OCI-LY1 (cell line): Measurements from ENCODE around the gene CDC6.

Experiments used
- H2AFZ ChIP-seq: fragments of 200-600 bp; sonication (generic), shearing (Covaris generic); 2 replicates; pipeline ENCODE4 v1.6.0; 2014; ENCODE audit warnings: antibody characterized with exemption, mild to moderate bottlenecking, low read length
- H3F3A ChIP-seq: fragments of 200-600 bp; sonication (generic), shearing (Covaris generic); 2 replicates; pipeline ENCODE4 v1.6.0; 2014; ENCODE audit warnings: mild to moderate bottlenecking, antibody characterized with exemption, low read length, moderate library complexity; ENCODE audit not compliant: insufficient read depth
- H3K27ac ChIP-seq: fragments of 200-600 bp; sonication (generic); 2 replicates; pipeline ENCODE4 v1.5.1; 2014; ENCODE audit warnings: low read length, mixed run types, mild to moderate bottlenecking, low read depth; ENCODE audit not compliant: poor library complexity, severe bottlenecking
- H3K27me3 ChIP-seq: fragments of 200-600 bp; sonication (generic); 2 replicates; pipeline ENCODE4 v1.6.0; 2014; ENCODE audit warnings: antibody characterized with exemption, mild to moderate bottlenecking, low read length, moderate library complexity; ENCODE audit not compliant: insufficient read depth
- H3K36me3 ChIP-seq: fragments of 200-600 bp; sonication (generic); 2 replicates; pipeline ENCODE4 v1.6.1; 2014; ENCODE audit warnings: mild to moderate bottlenecking, antibody characterized with exemption, low read length, moderate library complexity, mixed read lengths; ENCODE audit not compliant: insufficient read depth
- H3K4me1 ChIP-seq: fragments of 200-600 bp; sonication (generic); 2 replicates; pipeline ENCODE4 v1.5.1; 2014; ENCODE audit warnings: mild to moderate bottlenecking, low read length, moderate library complexity; ENCODE audit not compliant: insufficient read depth, severe bottlenecking
- H3K4me2 ChIP-seq: fragments of 200-600 bp; sonication (generic), shearing (Covaris generic); 2 replicates; pipeline ENCODE4 v1.6.1; 2014; ENCODE audit warnings: low read length
- H3K4me3 ChIP-seq: fragments of 200-600 bp; sonication (generic); 2 replicates; pipeline ENCODE4 v1.5.1; 2014; ENCODE audit warnings: low read length, low read depth, mild to moderate bottlenecking, mixed read lengths; ENCODE audit not compliant: poor library complexity, severe bottlenecking
- H3K79me2 ChIP-seq: fragments of 200-600 bp; shearing (Covaris generic); 2 replicates; pipeline ENCODE4 v1.6.1; 2016; ENCODE audit warnings: mixed run types, low read length, mixed read lengths; ENCODE audit not compliant: insufficient read depth
- H3K9ac ChIP-seq: fragments of 200-600 bp; sonication (generic), shearing (Covaris generic); 2 replicates; pipeline ENCODE4 v1.6.1; 2014; ENCODE audit warnings: mild to moderate bottlenecking, low read length, mixed read lengths
- H3K9me2 ChIP-seq: fragments of 200-600 bp; sonication (generic), shearing (Covaris generic); 2 replicates; pipeline ENCODE4 v1.6.1; 2014; ENCODE audit warnings: low read depth, mild to moderate bottlenecking, low read length, mixed read lengths
- H3K9me3 ChIP-seq: fragments of 200-600 bp; shearing (Covaris generic); 2 replicates; pipeline ENCODE4 v1.6.1; 2014; ENCODE audit warnings: low read length, mixed read lengths
- H4K20me1 ChIP-seq: fragments of 200-600 bp; sonication (generic), shearing (Covaris generic); 2 replicates; pipeline ENCODE4 v1.6.0; 2016; ENCODE audit warnings: mild to moderate bottlenecking, low read length; ENCODE audit not compliant: insufficient read depth
- CTCF ChIP-seq: fragments of 200-600 bp; sonication (generic), shearing (Covaris generic); IDR thresholded peaks from 2 replicates; pipeline ENCODE4 v1.5.1; 2017; ENCODE audit warnings: mild to moderate bottlenecking, antibody characterized with exemption, low read length, moderate library complexity, mixed read lengths
- EZH2 ChIP-seq: fragments of 200-600 bp; sonication (generic), shearing (Covaris generic); IDR thresholded peaks from 2 replicates; pipeline ENCODE4 v1.8.0; 2017; ENCODE audit warnings: borderline replicate concordance, mixed run types, mild to moderate bottlenecking, antibody characterized with exemption, low read length, moderate library complexity, mixed read lengths

The CDC6 gene

GRCh38 chr17:40287159-40287493 lies 553 bp upstream of the CDC6 start:
- Histone ChIP-seq H3K9me3 (no peaks in the 10 kb centered on the region), H3F3A (no peaks in the 10 kb centered on the region), H3K9ac (peak overlapping the region; percentile 37; the same call in 1 of the 2 replicates), H4K20me1 (no peaks in the 10 kb centered on the region), H3K9me2 (no peaks in the 10 kb centered on the region), H3K79me2 (peaks cover 16% of the 10 kb centered on the region; the same call in 1 of the 2 replicates), H3K27me3 (no peaks in the 10 kb centered on the region), H3K4me3 (peak overlapping the region; percentile 44), H3K4me1 (peaks cover 27% of the 10 kb centered on the region), H3K36me3 (peaks cover 32% of the 10 kb centered on the region), H3K4me2 (peak overlapping the region; percentile 61), H2AFZ (no peak overlapping the region), H3K27ac (peak overlapping the region; percentile 9)
- TF ChIP-seq EZH2 (no peak), CTCF (no peak)

DNA sequence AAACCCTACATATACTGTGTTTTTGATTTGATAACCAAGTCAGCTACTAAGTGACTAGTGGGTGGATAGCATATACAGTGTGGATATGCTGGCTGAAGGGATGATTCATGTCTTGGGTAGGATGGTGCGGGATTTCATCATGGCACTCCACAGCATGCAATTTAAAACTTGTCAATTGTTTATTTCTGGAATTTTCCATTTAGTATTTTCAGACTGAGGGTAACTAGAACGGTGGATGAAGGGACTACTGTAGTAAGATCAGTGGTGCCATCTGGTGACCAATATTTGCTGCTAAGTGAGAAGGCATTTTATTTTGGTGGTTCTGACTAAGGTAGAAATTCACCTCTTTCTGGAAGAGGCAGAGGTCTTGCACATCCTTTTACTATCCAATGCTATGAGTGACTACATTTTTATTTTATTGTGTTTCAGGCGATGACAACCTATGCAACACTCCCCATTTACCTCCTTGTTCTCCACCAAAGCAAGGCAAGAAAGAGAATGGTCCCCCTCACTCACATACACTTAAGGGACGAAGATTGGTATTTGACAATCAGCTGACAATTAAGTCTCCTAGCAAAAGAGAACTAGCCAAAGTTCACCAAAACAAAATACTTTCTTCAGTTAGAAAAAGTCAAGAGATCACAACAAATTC lies 3.1 kb downstream of the CDC6 start:
- Histone ChIP-seq H3K27me3 (no peaks in the 10 kb centered on the region), H3F3A (no peaks in the 10 kb centered on the region), H3K36me3 (peaks cover 66% of the 10 kb centered on the region), H3K4me1 (peaks cover 27% of the 10 kb centered on the region), H3K79me2 (peaks cover 16% of the 10 kb centered on the region; the same call in 1 of the 2 replicates), H3K27ac (peak overlapping the region; percentile 41), H3K9me3 (no peaks in the 10 kb centered on the region), H3K4me2 (peak overlapping the region; percentile 39), H4K20me1 (no peaks in the 10 kb centered on the region), H2AFZ (no peak overlapping the region), H3K9ac (peak overlapping the region; percentile 31; the same call in 1 of the 2 replicates), H3K4me3 (no peak overlapping the region), H3K9me2 (no peaks in the 10 kb centered on the region)
- TF ChIP-seq EZH2 (no peak), CTCF (peak; percentile 73)

DNA sequence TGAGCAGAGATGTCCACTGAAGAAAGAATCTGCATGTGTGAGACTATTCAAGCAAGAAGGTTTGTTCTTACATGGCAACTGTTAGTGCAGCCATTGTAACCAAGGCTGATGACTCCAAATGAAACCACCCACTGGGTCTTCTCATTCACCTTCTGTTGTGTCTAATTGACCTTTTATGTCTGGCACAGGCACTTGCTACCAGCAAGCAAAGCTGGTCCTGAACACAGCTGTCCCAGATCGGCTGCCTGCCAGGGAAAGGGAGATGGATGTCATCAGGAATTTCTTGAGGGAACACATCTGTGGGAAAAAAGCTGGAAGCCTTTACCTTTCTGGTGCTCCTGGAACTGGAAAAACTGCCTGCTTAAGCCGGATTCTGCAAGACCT lies 3.6 kb downstream of the CDC6 start:
- Histone ChIP-seq H3K4me1 (peaks cover 27% of the 10 kb centered on the region), H3F3A (no peaks in the 10 kb centered on the region), H3K36me3 (peaks cover 71% of the 10 kb centered on the region)

More for the DNA sequence above, 3.6 kb downstream of the CDC6 start:
- no peak overlapping the region for H2AFZ ChIP-seq
- H3K4me2 ChIP-seq = no peak overlapping the region
- H3K9ac ChIP-seq = no peak overlapping the region
- peaks cover 16% of the 10 kb centered on the region; the same call in 1 of the 2 replicates for H3K79me2 ChIP-seq
- H3K9me2 ChIP-seq = no peaks in the 10 kb centered on the region
- H3K27ac ChIP-seq = no peak overlapping the region
- no peaks in the 10 kb centered on the region for H4K20me1 ChIP-seq
- no peak overlapping the region for H3K4me3 ChIP-seq
- H3K9me3 ChIP-seq = no peaks in the 10 kb centered on the region
- H3K27me3 ChIP-seq = no peaks in the 10 kb centered on the region
- TF ChIP-seq CTCF (no peak), EZH2 (no peak)
